Aorta (tissue), 5 donors: ENCODE measurements around the gene PSMC3IP. TPM values are rescaled to one million over a fixed set of nuclear protein-coding genes. Genes with fewer than 3 reads are reported as not detected.

Source experiments
- ATAC-seq: fragments of 200-7000 bp; cut with Tn5 transposase; one replicate; pipeline ENCODE4 v1.9.1; 2022; ENCODE audit warnings: moderate library complexity; ENCODE audit not compliant: low FRiP score
- DNase-seq, 2 donors: peaks; one replicate each; pipeline ENCODE4 v3.0.0-alpha.2; 2020
- H3K27ac ChIP-seq, 2 donors: one replicate each; pipeline ENCODE4 v1.5.1; 2013; ENCODE audit warnings: low read length in 2 of 2, mild to moderate bottlenecking in 2 of 2, moderate library complexity in 2 of 2, control low read depth in 1 of 2, inconsistent platforms in 1 of 2, low read depth in 1 of 2
- H3K27me3 ChIP-seq, 2 donors: one replicate each; pipeline ENCODE4 v1.6.1; 2013; ENCODE audit warnings: control low read depth in 1 of 2, low read length in 1 of 2, mild to moderate bottlenecking in 1 of 2, moderate library complexity in 1 of 2; ENCODE audit not compliant: insufficient read depth in 2 of 2, control insufficient read depth in 1 of 2
- H3K36me3 ChIP-seq, 2 donors: one replicate each; pipeline ENCODE4 v1.6.1; 2013; ENCODE audit warnings: control low read depth in 1 of 2, low read length in 1 of 2, mild to moderate bottlenecking in 1 of 2; ENCODE audit not compliant: insufficient read depth in 2 of 2, control insufficient read depth in 1 of 2
- H3K4me1 ChIP-seq, 2 donors: one replicate each; pipeline ENCODE4 v1.6.1; 2013; ENCODE audit warnings: low read length in 2 of 2, control low read depth in 1 of 2, mild to moderate bottlenecking in 1 of 2, moderate library complexity in 1 of 2; ENCODE audit not compliant: insufficient read depth in 2 of 2, control insufficient read depth in 1 of 2
- H3K4me3 ChIP-seq, 2 donors: one replicate each; pipeline ENCODE4 v1.5.1; 2013; ENCODE audit warnings: low read length in 2 of 2, control low read depth in 1 of 2, mild to moderate bottlenecking in 1 of 2
- H3K9me3 ChIP-seq: one replicate; pipeline ENCODE4 v1.6.1; 2013; ENCODE audit warnings: mild to moderate bottlenecking, low read length; ENCODE audit not compliant: control insufficient read depth
- WGBS, 2 donors: extraction: QIAGEN DNeasy Blood & Tissue Kit; methylation state at CpG; one replicate each; pipeline ENCODE4 v1.1.7; 2013; 5-methylcytosine and 5-hydroxymethylcytosine counted together
- intact Hi-C, 2 donors: fragments of 100-400 bp; cut with DNase I; formaldehyde crosslinking; loops; one replicate each; pipeline versions ENCODE4 v1.14.2 to v1.15.0; 2022
- polyA plus RNA-seq, 2 donors: library from polyadenylated mRNA; stranded (reverse); fragments of 200-250 nt; gene quantifications; one replicate each; pipeline ENCODE4 v1.2.3, GENCODE V29; 2013
- total RNA-seq, 2 donors: library from RNA; stranded (reverse); fragmentation: NEBNext Ultra II Directional; extraction: Animal tissue kit (Norgen Biotek cat#: 25700); gene quantifications; one replicate each; pipeline ENCODE4 v1.2.1, GENCODE V29; 2021
- donor health status: healthy with polysubstance abuse.
- donor health status: Bipolar disorder and iron deficiency.
- donor health status: DM: no; HTN: no; CAD: no.
- donor health status: DM: no; HTN: no; CAD: no.
- donor health status: DM: yes; HTN: yes; CAD: no.

PSMC3IP gene
- total and polyA plus RNA-seq, 4 donors = 3.8 to 14.4 (median 4.6) TPM

DNA sequence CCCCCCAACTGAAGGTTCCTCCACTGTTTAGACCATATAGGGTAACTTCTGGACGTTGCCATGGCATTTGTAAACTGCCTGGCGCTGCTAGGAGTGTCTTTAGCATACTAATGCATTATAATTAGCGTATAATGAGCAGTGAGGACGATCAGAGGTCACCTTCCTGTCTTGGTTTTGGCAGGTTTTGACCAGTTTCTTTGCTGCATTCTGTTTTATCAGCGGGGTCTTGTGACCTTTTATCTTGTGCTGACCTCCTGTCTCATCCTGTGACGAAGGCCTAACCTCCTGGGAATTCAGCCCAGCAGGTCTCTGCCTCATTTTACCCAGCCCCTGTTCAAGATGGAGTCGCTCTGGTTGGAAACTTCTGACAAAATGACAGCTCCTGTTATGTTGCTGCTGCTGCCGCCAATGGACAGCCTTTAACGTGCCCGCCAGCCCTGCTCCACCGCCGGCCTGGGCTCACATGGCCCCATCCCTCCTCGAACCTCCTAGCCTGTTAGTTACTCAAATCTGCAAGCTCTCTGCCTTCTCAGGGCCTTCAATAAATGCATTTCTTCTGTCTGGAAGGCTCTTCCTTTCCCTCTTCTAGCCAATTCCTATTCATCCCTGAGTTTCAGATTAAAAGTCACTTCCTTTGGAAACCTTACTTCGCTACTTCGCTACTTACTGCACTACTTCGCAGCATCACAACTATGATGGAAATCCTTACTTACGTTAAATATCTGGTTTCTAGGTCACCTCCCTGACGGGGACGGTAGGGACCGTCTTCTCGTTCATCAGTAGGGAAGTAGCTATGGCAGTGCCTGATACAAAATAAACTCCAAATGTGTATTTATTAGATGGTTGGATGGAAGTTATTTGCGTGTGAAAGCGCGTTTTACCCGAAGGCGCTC is 42.1 kb downstream of the PSMC3IP start:
- H3K9me3 ChIP-seq = no peaks in the 10 kb centered on the region
- WGBS, 2 donors = 40% methylated on average over 26 of the region's 26 CpGs
- H3K27me3 ChIP-seq = no peaks in the 10 kb centered on the region
- H3K36me3 ChIP-seq = no peaks in the 10 kb centered on the region
- DNase-seq (no peak), ATAC-seq (no peak)
- no peaks in the 10 kb centered on the region for H3K4me1 ChIP-seq
- no peak overlapping the region for H3K4me3 ChIP-seq
- peak overlapping the region in 1 of 2 donors; percentile 87 for H3K27ac ChIP-seq
- intact Hi-C loops = loop anchor here in 1 of 2 donors (1.0 kb wide), 1 partner anchor 19 kb away; no protein-coding TSS in a partner anchor

DNA sequence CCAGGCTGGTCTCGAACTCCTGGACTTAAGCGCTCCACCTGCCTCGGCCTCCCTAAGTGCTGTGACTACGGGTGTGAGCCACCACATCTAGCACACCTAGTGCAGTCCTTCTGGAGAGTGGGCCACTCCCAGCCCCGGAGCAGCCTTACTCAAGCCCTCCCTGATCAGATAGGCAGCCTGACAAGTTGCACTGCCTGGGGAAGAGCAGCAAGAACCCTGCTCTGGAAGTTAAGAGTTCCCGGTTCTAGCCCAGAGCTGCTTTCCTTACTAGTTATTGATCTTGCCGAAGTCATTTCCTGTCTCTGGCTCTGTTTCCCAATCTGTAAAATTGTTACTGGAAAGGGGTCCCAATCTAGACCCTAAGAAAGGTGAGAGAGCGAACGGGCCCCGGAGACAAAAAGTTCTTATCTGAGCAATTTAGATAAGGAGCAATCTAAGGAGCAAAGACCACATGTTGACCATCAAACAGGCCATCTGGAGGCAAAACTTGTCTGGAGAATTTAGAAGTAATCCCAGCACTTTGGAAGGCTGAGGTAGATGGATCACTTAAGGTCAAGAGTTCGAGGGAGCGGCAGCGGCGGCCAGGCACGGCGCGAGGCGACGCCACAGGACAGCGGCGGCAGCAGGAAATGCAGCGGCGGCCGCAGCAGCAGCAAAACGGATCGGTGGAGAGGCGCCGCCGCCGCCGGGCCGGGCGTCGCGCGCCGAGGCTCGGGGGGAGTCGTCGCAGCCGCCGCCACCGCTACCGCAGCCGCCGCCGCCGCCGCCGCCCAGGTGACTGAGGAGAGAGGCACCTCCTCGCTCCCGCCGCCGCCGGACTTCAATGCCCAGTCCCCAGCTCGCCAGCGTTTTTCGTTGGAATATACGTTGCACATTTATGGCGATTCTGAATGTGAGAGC is 45.8 kb downstream of the PSMC3IP start:
- H3K27me3 ChIP-seq = no peaks in the 10 kb centered on the region
- no peaks in the 10 kb centered on the region for H3K36me3 ChIP-seq
- intact Hi-C loops = no loop called here
- peak overlapping the region; percentile 21 to 52 for H3K4me3 ChIP-seq
- no peaks in the 10 kb centered on the region for H3K9me3 ChIP-seq
- no peaks in the 10 kb centered on the region for H3K4me1 ChIP-seq
- peak overlapping the region; percentile 69 to 85 for H3K27ac ChIP-seq
- peak; percentile 34 for ATAC-seq
- 12 to 25% methylated on average over 28 to 60 of the region's 60 CpGs for WGBS, 2 donors
- peak; percentile 78 to 88 for DNase-seq

DNA sequence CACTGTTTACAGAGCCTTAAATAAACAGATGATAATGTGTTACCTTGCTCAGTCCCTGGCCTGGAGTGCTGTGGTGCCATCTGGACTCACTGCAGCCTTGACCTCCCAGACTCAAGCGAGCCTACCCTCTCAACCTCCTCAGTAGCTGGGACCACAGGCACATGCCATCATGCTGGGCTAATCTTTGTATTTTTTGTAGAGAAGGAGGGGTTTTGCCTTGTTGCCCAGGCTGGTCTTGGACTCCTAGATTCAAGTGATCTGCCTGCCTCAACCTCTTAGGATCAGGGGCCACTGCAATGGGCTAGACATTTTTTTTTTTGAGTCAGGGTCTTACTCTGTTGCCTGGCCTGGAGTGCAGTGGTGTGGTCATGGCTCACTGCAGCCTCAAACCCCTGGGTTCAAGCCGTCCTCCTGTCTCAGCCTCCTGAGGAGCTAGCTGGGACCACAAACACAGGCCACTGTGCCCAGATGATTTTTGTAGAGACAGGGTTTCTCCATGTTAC is 46.5 kb downstream of the PSMC3IP start:
- Histone ChIP-seq H3K27ac (peak overlapping the region in 1 of 2 donors; percentile 17), H3K9me3 (no peaks in the 10 kb centered on the region), H3K4me1 (no peaks in the 10 kb centered on the region), H3K36me3 (no peaks in the 10 kb centered on the region), H3K4me3 (no peak overlapping the region), H3K27me3 (no peaks in the 10 kb centered on the region)
- ATAC-seq (no peak), DNase-seq (no peak)
- intact Hi-C loops = no loop called here
- WGBS, 2 donors = 85 to 89% methylated on average over 2 of the region's 2 CpGs

DNA sequence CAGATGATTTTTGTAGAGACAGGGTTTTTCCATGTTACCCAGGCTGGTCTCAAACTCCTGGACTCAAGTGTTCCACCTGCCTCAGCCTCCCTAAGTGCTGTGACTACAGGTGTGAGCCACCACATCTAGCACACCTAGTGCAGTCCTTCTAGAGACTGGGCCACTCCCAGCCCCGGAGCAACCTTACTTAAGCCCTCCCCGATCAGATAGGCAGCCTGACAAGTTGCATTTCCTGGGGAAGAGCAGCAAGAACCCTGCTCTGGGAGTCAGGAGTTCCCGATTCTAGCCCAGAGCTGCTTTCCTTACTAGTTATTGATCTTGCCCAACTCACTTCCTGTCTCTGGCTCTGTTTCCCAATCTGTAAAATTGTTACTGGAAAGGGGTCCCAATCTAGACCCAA is 48.5 kb downstream of the PSMC3IP start:
- Histone ChIP-seq H3K27ac (no peak overlapping the region), H3K9me3 (no peaks in the 10 kb centered on the region), H3K27me3 (no peaks in the 10 kb centered on the region), H3K4me1 (no peaks in the 10 kb centered on the region), H3K36me3 (no peaks in the 10 kb centered on the region), H3K4me3 (no peak overlapping the region)
- DNase-seq = peak in 1 of 2 donors; percentile 29
- intact Hi-C loops = no loop called here
- no peak for ATAC-seq
- WGBS, 2 donors = 81 to 89% methylated on average over 3 of the region's 3 CpGs

DNA sequence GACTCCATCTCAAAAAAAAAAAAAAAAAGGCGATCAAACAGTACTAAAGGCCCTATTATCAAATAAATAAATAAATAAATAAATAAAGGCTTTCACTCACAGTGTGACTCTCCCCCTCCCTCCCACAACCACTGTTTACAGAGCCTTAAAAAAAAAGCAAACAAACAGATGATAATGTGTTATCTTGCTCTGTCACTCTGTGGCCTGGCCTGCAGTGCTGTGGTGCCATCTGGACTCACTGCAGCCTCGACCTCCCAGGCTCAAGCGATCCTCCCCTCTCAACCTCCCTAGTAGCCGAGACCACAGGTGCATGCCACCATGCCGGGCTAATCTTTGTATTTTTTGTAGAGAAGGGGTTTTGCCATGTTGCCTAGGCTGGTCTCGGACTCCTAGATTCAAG is 49.6 kb downstream of the PSMC3IP start:
- no peaks in the 10 kb centered on the region for H3K4me1 ChIP-seq
- intact Hi-C loops = loop anchor here (1.0 to 2.0 kb wide), 2 partner anchors 100 to 205 kb away; no protein-coding TSS in a partner anchor
- H3K4me3 ChIP-seq = no peak overlapping the region
- DNase-seq (peak in 1 of 2 donors; percentile 51), ATAC-seq (no peak)
- H3K9me3 ChIP-seq = no peaks in the 10 kb centered on the region
- no peak overlapping the region for H3K27ac ChIP-seq
- no peaks in the 10 kb centered on the region for H3K27me3 ChIP-seq
- H3K36me3 ChIP-seq = no peaks in the 10 kb centered on the region
- WGBS, 2 donors = 90 to 92% methylated on average over 6 of the region's 6 CpGs

DNA sequence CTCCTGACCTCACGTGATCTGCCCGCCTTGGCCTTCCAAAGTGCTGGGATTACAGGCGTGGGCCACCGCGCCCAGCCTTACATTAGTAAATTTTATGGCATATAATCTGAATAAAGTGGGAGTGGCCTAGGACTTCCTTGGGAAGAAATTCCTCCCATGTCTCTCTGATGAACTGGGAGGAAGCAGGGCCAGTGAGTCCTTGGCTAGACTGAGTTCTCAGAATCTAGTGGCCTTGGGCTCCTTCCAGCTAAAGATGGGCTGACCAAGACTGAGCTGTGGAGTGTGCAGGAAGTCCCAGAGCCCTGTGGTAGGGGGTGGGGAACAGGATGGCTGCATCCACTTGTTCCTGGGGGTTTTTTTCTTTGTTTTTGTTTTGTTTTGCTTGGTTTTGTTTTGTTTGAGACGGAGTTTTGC is 51.5 kb downstream of the PSMC3IP start:
- 72 to 77% methylated on average over 6 of the region's 6 CpGs for whole genome bisulfite sequencing, 2 donors
- no peaks in the 10 kb centered on the region for H3K36me3 ChIP-seq
- H3K4me1 ChIP-seq = peaks cover 0 to 2% of the 10 kb centered on the region in 2 donors
- ATAC-seq = peak; percentile 69
- intact Hi-C loops = loop anchor here in 1 of 2 donors (2.0 kb wide), 1 partner anchor 203 kb away; no protein-coding TSS in a partner anchor
- H3K9me3 ChIP-seq = no peaks in the 10 kb centered on the region
- no peaks in the 10 kb centered on the region for H3K27me3 ChIP-seq
- DNase-seq = peak; percentile 49 to 75
- H3K27ac ChIP-seq = peak overlapping the region in 1 of 2 donors; percentile 1
- H3K4me3 ChIP-seq = no peak overlapping the region

DNA sequence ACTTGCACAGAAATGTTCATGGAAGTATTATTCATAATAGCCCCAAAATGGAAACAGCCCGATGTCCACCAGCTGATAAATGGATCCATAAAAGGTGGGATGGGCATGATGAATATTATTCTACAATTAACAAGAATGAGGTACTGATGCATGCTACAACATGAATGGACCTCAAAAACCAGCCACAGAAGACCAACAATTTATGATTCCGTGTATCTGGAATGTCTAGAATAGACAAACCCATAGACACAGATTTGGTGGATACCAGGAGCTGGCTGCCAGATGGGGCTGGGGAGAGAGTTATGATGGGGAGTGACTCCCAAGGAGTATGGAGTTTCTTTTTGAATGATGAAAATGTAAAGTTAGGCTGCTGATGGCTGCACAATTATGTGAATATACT is 52.3 kb downstream of the PSMC3IP start:
- H3K9me3 ChIP-seq = no peaks in the 10 kb centered on the region
- peaks cover 2 to 4% of the 10 kb centered on the region in 2 donors for H3K4me1 ChIP-seq
- H3K36me3 ChIP-seq = no peaks in the 10 kb centered on the region
- no peak overlapping the region for H3K4me3 ChIP-seq
- WGBS, 2 donors = 15 to 21% methylated on average over 2 of the region's 2 CpGs
- ATAC-seq (no peak), DNase-seq (peak in 1 of 2 donors; percentile 37)
- intact Hi-C loops = no loop called here
- H3K27me3 ChIP-seq = no peaks in the 10 kb centered on the region
- no peak overlapping the region for H3K27ac ChIP-seq

DNA sequence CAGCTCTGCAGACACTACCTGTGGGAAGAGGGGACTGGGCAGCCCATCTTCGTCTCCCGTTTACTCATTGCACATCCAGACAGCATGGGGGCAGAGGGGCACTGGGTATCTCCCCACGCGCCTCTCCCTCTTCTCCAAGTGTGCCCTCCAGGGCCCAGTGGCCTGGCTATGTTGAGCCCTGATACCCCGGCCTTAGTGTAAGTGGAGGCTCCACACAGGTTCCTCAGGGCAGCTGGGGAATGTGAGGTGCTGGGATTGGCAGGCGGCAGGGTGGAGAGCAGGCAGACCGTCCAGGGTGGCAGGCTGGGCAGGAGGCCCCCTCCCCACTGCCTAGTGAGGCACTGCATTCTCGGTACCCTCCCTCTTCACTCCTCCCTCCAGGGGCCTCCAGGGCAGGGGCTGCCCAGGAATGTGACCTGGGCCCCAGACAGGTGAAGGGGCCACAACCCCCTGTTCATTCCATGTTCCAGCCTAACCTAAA is 54.7 kb downstream of the PSMC3IP start:
- peak in 1 of 2 donors; percentile 42 for DNase-seq
- H3K36me3 ChIP-seq = no peaks in the 10 kb centered on the region
- WGBS, 2 donors = 61 to 73% methylated on average over 8 of the region's 8 CpGs
- H3K4me3 ChIP-seq = no peak overlapping the region
- H3K9me3 ChIP-seq = no peaks in the 10 kb centered on the region
- peak overlapping the region; percentile 91 to 97 for H3K27ac ChIP-seq
- no peak for ATAC-seq
- intact Hi-C loops = loop anchor here in 1 of 2 donors (5.0 kb wide), 1 partner anchor 101 kb away; the partner anchor contains the start of gene CAVIN1
- H3K4me1 ChIP-seq = peaks cover 2 to 8% of the 10 kb centered on the region in 2 donors
- H3K27me3 ChIP-seq = no peaks in the 10 kb centered on the region
